ENCODE data around the gene INTS3.
A peak's percentile ranks its signal among the peaks of the same experiment; 100 is the strongest.

INTS3 gene

GRCh38 chr1:153783233-153784190 is 55.7 kb downstream of the INTS3 start:
- Histone ChIP-seq H3K27me3 (no peaks in the 10 kb centered on the region), H3K27ac (peak overlapping the region; percentile 91), H3K4me2 (peak overlapping the region; percentile 76), H3K4me1 (peaks cover 40% of the 10 kb centered on the region), H3K36me3 (peaks cover 18% of the 10 kb centered on the region), H3K9me3 (0 out of 2 replicates have a peak, but pooled peaks cover 5% of the 10 kb centered on the region), H4K20me1 (no peaks in the 10 kb centered on the region), H3K4me3 (peak overlapping the region; percentile 69), H3K9ac (peak overlapping the region; percentile 83)
- no peak for TF ChIP-seq Cebpa-rat (IDR thresholded peaks at IDR 0.05)

GRCh38 chr1:153786038-153786790 is 58.4 kb downstream of the INTS3 start:
- no peak for TF ChIP-seq Cebpa-rat (IDR thresholded peaks at IDR 0.05)
- 0 out of 2 replicates have a peak, but pooled peaks cover 5% of the 10 kb centered on the region for H3K9me3 ChIP-seq
- H3K27me3 ChIP-seq = no peaks in the 10 kb centered on the region
- no peak overlapping the region for H3K9ac ChIP-seq
- no peak overlapping the region for H3K4me3 ChIP-seq
- H4K20me1 ChIP-seq = no peaks in the 10 kb centered on the region
- peaks cover 66% of the 10 kb centered on the region for H3K4me1 ChIP-seq
- no peak overlapping the region for H3K27ac ChIP-seq
- H3K4me2 ChIP-seq = no peak overlapping the region
- H3K36me3 ChIP-seq = no peaks in the 10 kb centered on the region

GRCh38 chr1:153789478-153790034 is 61.7 kb downstream of the INTS3 start:
- Histone ChIP-seq H3K27me3 (no peaks in the 10 kb centered on the region), H4K20me1 (no peaks in the 10 kb centered on the region), H3K27ac (peak overlapping the region; percentile 83), H3K4me2 (peak overlapping the region; percentile 84), H3K9ac (peak overlapping the region; percentile 67), H3K4me1 (peaks cover 72% of the 10 kb centered on the region), H3K36me3 (no peaks in the 10 kb centered on the region), H3K9me3 (0 out of 2 replicates have a peak, but pooled peaks cover 5% of the 10 kb centered on the region), H3K4me3 (0 out of 2 replicates have a peak overlapping the region, but pooled peaks have one; percentile 2)
- no peak for TF ChIP-seq Cebpa-rat (IDR thresholded peaks at IDR 0.05)

- Histone ChIP-seq H3K9me3 (0 out of 2 replicates have a peak, but pooled peaks cover 5% of the 10 kb centered on the region), H3K4me2 (peak overlapping the region; percentile 84), H3K4me1 (peaks cover 73% of the 10 kb centered on the region), H3K4me3 (no peak overlapping the region), H3K27me3 (no peaks in the 10 kb centered on the region), H3K9ac (peak overlapping the region; percentile 67), H3K36me3 (no peaks in the 10 kb centered on the region), H3K27ac (peak overlapping the region; percentile 83), H4K20me1 (no peaks in the 10 kb centered on the region)
- no peak for TF ChIP-seq Cebpa-rat (IDR thresholded peaks at IDR 0.05)
Measured at GRCh38 chr1:153790313-153790965, 62.6 kb downstream of the INTS3 start.

GRCh38 chr1:153790966-153791647 is 63.3 kb downstream of the INTS3 start:
- TF ChIP-seq Cebpa-rat (IDR thresholded peaks at IDR 0.05) = peak; percentile 96
- H3K36me3 ChIP-seq = no peaks in the 10 kb centered on the region
- peak overlapping the region; percentile 84 for H3K4me2 ChIP-seq
- H3K9ac ChIP-seq = peak overlapping the region; percentile 67
- 0 out of 2 replicates have a peak, but pooled peaks cover 4% of the 10 kb centered on the region for H3K9me3 ChIP-seq
- H3K27me3 ChIP-seq = no peaks in the 10 kb centered on the region
- peak overlapping the region; percentile 83 for H3K27ac ChIP-seq
- no peaks in the 10 kb centered on the region for H4K20me1 ChIP-seq
- peaks cover 75% of the 10 kb centered on the region for H3K4me1 ChIP-seq
- no peak overlapping the region for H3K4me3 ChIP-seq

- no peak for TF ChIP-seq Cebpa-rat (IDR thresholded peaks at IDR 0.05)
- Histone ChIP-seq H4K20me1 (no peaks in the 10 kb centered on the region), H3K4me1 (peaks cover 80% of the 10 kb centered on the region), H3K4me2 (peak overlapping the region; percentile 84), H3K27ac (peak overlapping the region; percentile 83), H3K9me3 (no peaks in the 10 kb centered on the region), H3K36me3 (no peaks in the 10 kb centered on the region), H3K4me3 (no peak overlapping the region), H3K27me3 (no peaks in the 10 kb centered on the region), H3K9ac (peak overlapping the region; percentile 52; the same call in 1 of the 2 replicates)
Measured at GRCh38 chr1:153791648-153792253, 63.9 kb downstream of the INTS3 start.

GRCh38 chr1:153792631-153793041 is 64.8 kb downstream of the INTS3 start:
- Histone ChIP-seq H3K9me3 (no peaks in the 10 kb centered on the region), H3K27ac (peak overlapping the region; percentile 60; the same call in 1 of the 2 replicates), H4K20me1 (no peaks in the 10 kb centered on the region), H3K36me3 (no peaks in the 10 kb centered on the region), H3K27me3 (no peaks in the 10 kb centered on the region), H3K9ac (no peak overlapping the region), H3K4me3 (no peak overlapping the region), H3K4me2 (0 out of 2 replicates have a peak overlapping the region, but pooled peaks have one; percentile 84), H3K4me1 (peaks cover 88% of the 10 kb centered on the region)
- TF ChIP-seq Cebpa-rat (IDR thresholded peaks at IDR 0.05) = no peak

GRCh38 chr1:153793261-153793972 is 65.6 kb downstream of the INTS3 start:
- H3K27ac ChIP-seq = peak overlapping the region; percentile 60; the same call in 1 of the 2 replicates
- H3K9me3 ChIP-seq = no peaks in the 10 kb centered on the region
- peaks cover 92% of the 10 kb centered on the region for H3K4me1 ChIP-seq
- H4K20me1 ChIP-seq = no peaks in the 10 kb centered on the region
- no peak overlapping the region for H3K4me2 ChIP-seq
- no peaks in the 10 kb centered on the region for H3K27me3 ChIP-seq
- H3K9ac ChIP-seq = no peak overlapping the region
- H3K4me3 ChIP-seq = no peak overlapping the region
- no peaks in the 10 kb centered on the region for H3K36me3 ChIP-seq
- no peak for TF ChIP-seq Cebpa-rat (IDR thresholded peaks at IDR 0.05)

All from BLaER1 (cell line).